ENCODE results near the gene EMC9. TPM values are rescaled to one million over a fixed set of nuclear protein-coding genes. Genes with fewer than 3 reads are reported as not detected.

EMC9 gene
- total RNA-seq, 2 donors from 2014 or later, result 28.7 to 37.5 TPM

DNA sequence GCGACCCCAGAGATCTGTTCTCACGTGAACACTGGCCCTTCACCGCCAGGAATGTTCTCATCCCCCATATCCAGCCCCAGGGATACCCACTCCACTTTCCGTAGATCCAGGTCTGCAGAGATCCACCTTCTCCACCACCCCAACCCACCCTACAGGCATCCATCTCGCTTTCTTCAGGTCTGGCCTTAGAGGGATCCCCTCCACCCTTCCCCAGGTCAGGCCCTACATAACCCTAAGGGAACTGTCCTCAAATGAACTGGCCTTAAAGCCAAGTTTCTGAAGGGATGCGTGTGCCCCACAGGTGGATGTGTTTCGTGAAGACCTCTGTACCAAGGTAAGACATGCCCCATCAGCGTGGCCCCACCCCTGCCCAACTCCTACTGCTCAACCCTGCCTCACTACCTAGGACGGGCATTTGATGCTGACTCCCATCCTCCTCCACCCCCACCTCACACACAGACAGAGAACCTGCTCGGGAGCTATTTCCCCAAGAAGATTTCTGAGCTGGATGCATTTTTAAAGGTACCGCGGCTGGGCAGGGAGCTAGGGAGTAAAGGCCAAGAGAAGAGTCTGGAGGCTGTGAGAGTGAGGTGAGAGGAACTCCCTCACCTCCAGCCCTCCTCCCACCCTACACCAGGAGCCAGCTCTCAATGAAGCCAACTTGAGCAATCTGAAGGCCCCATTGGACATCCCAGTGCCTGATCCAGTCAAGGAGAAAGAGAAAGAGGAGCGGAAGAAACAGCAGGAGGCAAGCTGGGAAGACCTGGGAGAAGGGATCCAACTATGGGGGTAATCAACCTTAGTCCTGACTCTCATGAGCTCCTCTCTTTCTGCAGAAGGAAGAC lies 4.5 kb downstream of the EMC9 start:
- DNase-seq (ENCODE audit: low spot score), result no peak
- peak overlapping the region; percentile 89 for H3K4me3 Mint-ChIP-seq
- H3K9me3 Mint-ChIP-seq, result no peaks in the 10 kb centered on the region
- peaks cover 34 to 39% of the 10 kb centered on the region in 2 donors for H3K4me1 Mint-ChIP-seq (ENCODE audit: low read depth in 2 of 2)
- H3K27me3 Mint-ChIP-seq, result no peaks in the 10 kb centered on the region
- ATAC-seq, result no peak
- H3K36me3 Mint-ChIP-seq, result peaks cover 13% of the 10 kb centered on the region
- H3K27ac Mint-ChIP-seq, result peak overlapping the region; percentile 83 to 90

DNA sequence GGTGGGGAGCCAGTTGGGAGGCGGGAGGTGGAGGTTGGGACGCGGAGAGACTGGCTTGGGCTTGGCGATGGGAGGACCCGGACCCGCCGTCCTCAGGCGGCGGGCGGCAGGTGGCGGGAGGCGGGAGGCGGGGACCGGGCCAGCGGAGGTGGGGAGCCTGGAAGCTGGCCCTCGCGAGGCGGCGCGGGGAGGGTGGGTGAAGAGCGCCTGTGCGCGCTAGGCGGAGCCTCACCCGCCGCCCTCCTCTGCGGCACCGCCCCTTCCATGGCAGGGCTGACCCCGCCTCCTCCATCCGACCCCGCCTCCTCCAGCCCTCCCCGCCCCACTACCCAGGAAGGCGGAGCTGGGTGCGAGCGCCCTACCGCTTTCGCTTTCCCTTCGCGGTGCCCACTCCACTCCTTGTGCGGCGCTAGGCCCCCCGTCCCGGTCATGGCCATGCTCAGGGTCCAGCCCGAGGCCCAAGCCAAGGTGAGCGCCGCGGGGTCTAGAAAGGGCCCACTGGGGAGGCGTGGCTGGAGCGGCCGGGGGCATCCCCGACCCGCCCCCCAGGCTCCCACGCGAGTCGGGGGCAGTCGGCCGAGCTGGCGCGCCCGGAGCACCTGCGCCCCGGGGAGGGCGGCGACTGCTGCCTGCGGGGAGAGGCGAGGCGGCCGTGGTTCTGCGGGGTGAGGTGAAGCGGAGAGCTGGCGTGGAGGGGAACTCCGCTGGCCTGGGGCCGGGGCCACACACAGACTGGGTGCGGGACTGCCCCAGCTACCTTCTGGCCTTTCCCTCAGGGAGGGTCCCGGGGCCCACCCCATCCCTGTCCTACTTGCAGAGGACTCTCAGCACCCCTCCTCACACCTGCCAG lies 5.3 kb downstream of the EMC9 start, which contains the start of gene PSME1:
Gene PSME1, plus strand, starts transcription at position 361 of the 850 bp plus-strand sequence. Its CDS starts 69 bp downstream, at position 430.
- H3K4me1 Mint-ChIP-seq (ENCODE audit: low read depth in 2 of 2), result peaks cover 31 to 35% of the 10 kb centered on the region in 2 donors

DNA sequence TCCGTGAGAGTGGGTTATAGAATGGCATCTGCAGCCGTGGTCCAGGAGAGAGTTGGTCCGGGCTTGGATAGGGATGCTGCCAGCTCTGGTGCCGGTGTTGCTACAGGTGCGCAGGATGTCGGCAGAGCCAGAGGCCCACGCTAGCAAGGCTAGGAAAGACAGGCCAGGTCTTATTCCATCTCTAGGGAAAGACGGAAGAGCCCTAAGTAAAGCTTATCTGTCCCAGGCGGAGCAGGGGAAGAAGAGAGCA lies 5.9 kb downstream of the EMC9 start:
- Mint-ChIP-seq H3K27ac (peak overlapping the region; percentile 59 to 84), H3K4me3 (peak overlapping the region; percentile 89), H3K27me3 (no peaks in the 10 kb centered on the region), H3K4me1 (ENCODE audit: low read depth in 2 of 2) (peaks cover 31% of the 10 kb centered on the region in 2 donors), H3K9me3 (no peaks in the 10 kb centered on the region), H3K36me3 (peaks cover 13% of the 10 kb centered on the region)
- no peak for DNase-seq (ENCODE audit: low spot score)
- ATAC-seq, result no peak

More for the DNA sequence above, 5.3 kb downstream of the EMC9 start, which contains the start of gene PSME1:
- peak; percentile 96 for DNase-seq (ENCODE audit: low spot score)
- ATAC-seq, result peak; percentile 98 to 99
- Mint-ChIP-seq H3K27ac (peak within 1 kb of the TSS; percentile 83 to 90), H3K36me3 (peaks cover 13% of the 10 kb centered on the region), H3K4me3 (peak within 1 kb of the TSS; percentile 89), H3K9me3 (no peaks in the 10 kb centered on the region), H3K27me3 (no peaks in the 10 kb centered on the region)

DNA sequence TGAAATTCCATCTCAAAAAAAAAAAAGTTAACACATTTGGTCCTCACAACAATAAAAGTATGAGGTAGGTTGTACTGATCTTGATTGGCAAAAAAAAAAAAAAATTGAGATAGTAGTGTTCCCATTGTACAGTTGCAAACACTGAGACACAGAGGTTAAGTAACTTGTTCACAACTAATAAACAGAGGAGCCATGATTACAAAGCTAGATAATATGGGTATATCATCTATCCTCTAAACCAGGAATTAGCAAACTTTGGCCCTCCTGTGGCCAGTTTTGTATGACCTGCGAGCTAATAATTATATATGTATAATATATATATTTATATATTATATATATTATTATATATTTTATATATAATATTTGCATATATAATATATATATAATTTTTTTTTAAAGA lies 7.7 kb downstream of the EMC9 start:
- no peak for DNase-seq (ENCODE audit: low spot score)
- no peak for ATAC-seq
- no peak overlapping the region for H3K4me3 Mint-ChIP-seq
- H3K27ac Mint-ChIP-seq, result no peak overlapping the region
- peaks cover 4% of the 10 kb centered on the region for H3K36me3 Mint-ChIP-seq
- no peaks in the 10 kb centered on the region for H3K9me3 Mint-ChIP-seq
- peaks cover 19 to 21% of the 10 kb centered on the region in 2 donors for H3K4me1 Mint-ChIP-seq (ENCODE audit: low read depth in 2 of 2)
- H3K27me3 Mint-ChIP-seq, result no peaks in the 10 kb centered on the region

DNA sequence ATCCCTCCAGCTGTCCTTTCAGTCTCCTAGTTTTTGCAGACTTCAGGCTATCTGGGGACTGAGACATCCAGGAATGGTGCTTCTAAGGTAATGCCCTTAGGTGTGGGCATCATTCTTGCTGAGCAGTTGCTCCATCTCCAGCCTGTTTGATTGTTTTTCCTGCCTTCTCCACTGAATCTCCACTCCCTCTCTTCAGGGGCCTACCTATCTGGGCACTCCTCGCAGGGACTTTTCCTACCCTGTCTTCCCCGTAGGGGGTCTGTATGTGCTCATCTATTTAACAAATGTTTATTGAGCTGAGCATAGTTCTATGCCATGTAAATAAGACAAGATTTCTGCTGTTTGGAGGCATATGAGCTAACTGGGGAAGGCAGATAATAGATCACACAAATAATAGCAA lies 8.4 kb downstream of the EMC9 start:
- Mint-ChIP-seq H3K27ac (no peak overlapping the region), H3K4me1 (ENCODE audit: low read depth in 2 of 2) (peaks cover 16% of the 10 kb centered on the region in 2 donors), H3K9me3 (no peaks in the 10 kb centered on the region), H3K27me3 (no peaks in the 10 kb centered on the region), H3K36me3 (peaks cover 4% of the 10 kb centered on the region), H3K4me3 (no peak overlapping the region)
- DNase-seq (ENCODE audit: low spot score) (peak; percentile 16), ATAC-seq (no peak)

DNA sequence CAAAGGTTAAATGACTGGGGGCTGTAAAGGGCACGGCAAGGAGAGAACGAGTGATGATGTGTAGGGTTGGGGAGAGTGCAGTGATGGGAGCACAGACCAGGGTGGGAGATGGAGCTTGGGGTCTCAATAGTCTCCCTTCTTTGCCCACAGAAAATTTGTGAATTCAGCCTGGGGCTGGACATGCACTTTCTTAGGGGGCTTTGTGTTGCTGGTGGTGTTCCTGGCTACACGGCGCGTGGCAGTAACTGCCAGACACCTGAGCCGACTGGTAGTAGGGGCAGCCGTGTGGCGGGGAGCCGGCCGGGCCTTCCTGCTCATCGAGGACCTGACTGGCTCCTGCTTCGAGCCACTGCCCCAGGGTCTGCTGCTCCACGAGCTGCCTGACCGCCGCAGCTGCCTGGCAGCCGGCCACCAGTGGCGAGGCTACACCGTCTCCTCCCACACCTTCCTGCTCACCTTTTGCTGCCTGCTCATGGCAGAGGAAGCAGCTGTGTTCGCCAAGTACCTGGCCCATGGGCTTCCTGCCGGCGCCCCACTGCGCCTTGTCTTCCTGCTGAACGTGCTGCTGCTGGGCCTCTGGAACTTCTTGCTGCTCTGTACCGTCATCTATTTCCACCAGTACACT lies 9.2 kb downstream of the EMC9 start:
- peaks cover 13 to 14% of the 10 kb centered on the region in 2 donors for H3K4me1 Mint-ChIP-seq (ENCODE audit: low read depth in 2 of 2)
- H3K27me3 Mint-ChIP-seq, result no peaks in the 10 kb centered on the region
- no peaks in the 10 kb centered on the region for H3K9me3 Mint-ChIP-seq
- no peak for ATAC-seq
- H3K4me3 Mint-ChIP-seq, result no peak overlapping the region
- H3K36me3 Mint-ChIP-seq, result peaks cover 3% of the 10 kb centered on the region
- DNase-seq (ENCODE audit: low spot score), result peak; percentile 42
- no peak overlapping the region for H3K27ac Mint-ChIP-seq

DNA sequence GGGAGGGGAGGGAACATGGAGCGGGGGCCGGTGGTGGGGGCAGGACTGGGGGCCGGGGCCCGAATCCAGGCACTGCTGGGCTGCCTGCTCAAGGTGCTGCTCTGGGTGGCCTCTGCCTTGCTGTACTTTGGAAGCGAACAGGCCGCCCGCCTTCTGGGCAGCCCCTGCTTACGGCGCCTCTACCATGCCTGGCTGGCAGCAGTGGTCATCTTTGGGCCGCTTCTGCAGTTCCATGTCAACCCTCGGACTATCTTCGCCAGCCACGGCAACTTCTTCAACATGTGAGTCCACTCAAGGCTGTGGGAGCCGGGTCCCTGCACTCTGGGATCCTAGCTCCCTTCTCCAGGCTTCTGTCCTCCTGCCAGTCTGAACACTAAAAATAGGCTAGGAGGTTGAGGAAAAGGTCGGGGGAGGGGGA lies 9.8 kb downstream of the EMC9 start:
- ATAC-seq (no peak), DNase-seq (ENCODE audit: low spot score) (peak; percentile 41)
- no peaks in the 10 kb centered on the region for H3K9me3 Mint-ChIP-seq
- H3K4me3 Mint-ChIP-seq, result no peak overlapping the region
- no peak overlapping the region for H3K27ac Mint-ChIP-seq
- no peaks in the 10 kb centered on the region for H3K36me3 Mint-ChIP-seq
- H3K27me3 Mint-ChIP-seq, result no peaks in the 10 kb centered on the region
- H3K4me1 Mint-ChIP-seq (ENCODE audit: low read depth in 2 of 2), result peaks cover 7 to 8% of the 10 kb centered on the region in 2 donors

DNA sequence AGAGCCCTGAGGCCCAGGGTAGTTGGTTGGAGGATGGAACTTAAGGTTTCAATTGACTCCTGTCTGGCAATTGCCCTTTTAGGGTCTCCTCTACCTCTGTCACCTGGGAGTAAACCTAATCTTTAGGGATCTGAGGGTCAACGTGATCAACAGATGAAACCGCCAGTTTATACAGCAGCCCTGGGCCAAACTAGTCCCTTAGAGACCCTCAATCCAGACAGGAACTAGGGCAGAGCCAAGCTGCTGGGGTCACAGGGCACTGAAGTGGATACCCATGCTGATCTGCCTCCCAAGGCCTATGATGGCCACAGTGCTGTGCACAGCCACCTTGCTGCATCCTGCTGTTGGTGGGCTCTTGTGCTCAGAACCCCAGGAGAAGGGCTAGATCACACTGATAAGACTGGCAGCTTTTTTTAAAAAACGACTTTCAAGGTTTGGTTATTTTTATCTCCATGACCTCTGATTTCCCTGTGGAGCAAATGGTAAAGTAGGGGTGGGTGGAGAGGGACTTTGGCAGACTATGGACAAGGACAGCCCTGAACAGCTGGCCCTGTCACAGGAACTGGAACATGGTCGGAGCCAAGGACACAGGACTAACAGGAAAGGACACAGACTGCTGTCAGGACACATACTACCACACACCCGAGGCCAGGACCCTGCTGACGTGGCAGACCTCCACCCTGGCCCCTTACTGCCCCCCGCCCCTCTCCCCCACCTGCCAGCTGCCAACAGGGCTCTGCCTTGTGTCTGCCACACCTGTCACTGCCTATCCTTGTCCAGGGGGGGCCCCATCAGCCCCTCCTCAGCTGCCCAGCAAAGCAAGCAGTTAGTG lies 10.5 kb downstream of the EMC9 start:
- no peaks in the 10 kb centered on the region for H3K9me3 Mint-ChIP-seq
- DNase-seq (ENCODE audit: low spot score) (peak; percentile 57), ATAC-seq (no peak)
- H3K27ac Mint-ChIP-seq, result no peak overlapping the region
- peaks cover 6 to 7% of the 10 kb centered on the region in 2 donors for H3K4me1 Mint-ChIP-seq (ENCODE audit: low read depth in 2 of 2)
- no peak overlapping the region for H3K4me3 Mint-ChIP-seq
- no peaks in the 10 kb centered on the region for H3K36me3 Mint-ChIP-seq
- no peaks in the 10 kb centered on the region for H3K27me3 Mint-ChIP-seq

DNA sequence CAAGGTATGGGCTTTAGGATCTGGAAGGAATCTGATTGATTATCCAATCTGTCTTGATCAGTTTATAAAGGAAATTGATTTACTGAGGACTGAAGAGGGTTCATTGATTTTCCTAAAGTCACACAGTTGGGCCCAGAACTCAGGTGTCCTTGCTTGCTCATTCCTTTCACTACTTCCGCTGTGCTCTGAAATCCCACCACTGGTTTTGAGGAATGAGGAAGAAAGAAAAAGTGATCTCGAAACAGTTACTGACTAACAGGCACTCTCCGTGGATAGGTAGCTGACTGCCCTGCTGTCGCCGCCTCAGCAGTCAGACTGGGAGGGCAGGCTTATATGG lies 11.0 kb downstream of the EMC9 start, which contains the start of gene FITM1:
Gene FITM1, plus strand, starts transcription at position 280 of the 337 bp plus-strand sequence. CDS start 905 bp downstream, outside the sequence.
- no peak within 1 kb of the TSS for H3K4me3 Mint-ChIP-seq
- H3K36me3 Mint-ChIP-seq, result no peaks in the 10 kb centered on the region
- H3K9me3 Mint-ChIP-seq, result no peaks in the 10 kb centered on the region
- H3K27ac Mint-ChIP-seq, result no peak within 1 kb of the TSS
- H3K4me1 Mint-ChIP-seq (ENCODE audit: low read depth in 2 of 2), result peaks cover 3 to 4% of the 10 kb centered on the region in 2 donors
- no peaks in the 10 kb centered on the region for H3K27me3 Mint-ChIP-seq
- ATAC-seq, result no peak
- peak; percentile 22 for DNase-seq (ENCODE audit: low spot score)

DNA sequence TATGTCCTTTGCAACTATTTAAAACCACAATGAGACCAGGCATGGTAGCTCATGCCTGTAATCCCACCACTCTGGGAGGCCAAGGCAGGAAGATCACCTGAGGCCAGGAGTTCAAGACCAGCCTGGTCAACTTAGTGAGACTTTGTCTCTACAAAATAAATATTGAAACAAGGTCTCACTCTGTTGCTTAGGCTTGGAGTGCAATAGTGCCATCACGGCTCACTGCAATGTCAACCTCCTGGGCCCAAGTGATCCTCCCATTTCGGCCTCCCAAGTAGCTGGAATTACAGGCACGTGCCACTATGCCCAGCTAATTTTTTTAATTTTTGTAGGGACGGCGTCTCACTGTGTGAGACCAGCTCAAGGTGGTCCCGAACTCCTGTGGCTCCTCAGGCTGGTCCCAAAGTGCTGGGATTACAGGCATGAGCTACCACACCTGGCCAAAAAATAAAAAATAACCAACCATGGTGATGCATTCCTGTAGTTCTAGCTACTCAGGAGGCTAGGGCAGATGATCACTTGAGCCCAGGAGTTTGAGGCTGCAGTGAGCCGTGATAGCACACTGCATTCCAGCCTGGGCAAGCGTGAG lies 11.9 kb downstream of the EMC9 start:
- Mint-ChIP-seq H3K4me1 (ENCODE audit: low read depth in 2 of 2) (no peaks in the 10 kb centered on the region), H3K9me3 (no peaks in the 10 kb centered on the region), H3K4me3 (no peak overlapping the region), H3K27ac (no peak overlapping the region), H3K27me3 (no peaks in the 10 kb centered on the region), H3K36me3 (no peaks in the 10 kb centered on the region)
- DNase-seq (ENCODE audit: low spot score), result no peak
- ATAC-seq, result no peak

DNA sequence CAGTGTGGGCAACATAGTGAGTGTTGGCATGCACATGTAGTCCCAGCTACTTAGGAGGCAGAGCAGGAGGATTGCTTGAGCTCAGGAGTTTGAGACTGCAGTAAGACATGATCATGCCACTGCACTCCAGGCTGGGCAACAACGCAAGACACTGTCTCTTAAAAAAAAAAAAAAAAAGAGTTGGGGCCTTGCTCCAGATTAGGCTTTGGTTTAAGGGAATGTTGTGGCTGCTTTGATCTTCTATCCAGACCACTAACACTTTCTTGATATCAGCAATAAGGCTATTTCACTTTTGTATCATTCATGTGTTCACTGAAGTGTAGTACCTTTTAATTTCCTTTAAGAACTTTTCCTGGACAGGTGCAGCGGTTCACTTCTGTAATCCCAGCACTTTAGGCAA lies 13.7 kb downstream of the EMC9 start:
- ATAC-seq (no peak), DNase-seq (ENCODE audit: low spot score) (peak; percentile 41)
- Mint-ChIP-seq H3K4me1 (ENCODE audit: low read depth in 2 of 2) (no peaks in the 10 kb centered on the region), H3K4me3 (no peak overlapping the region), H3K36me3 (no peaks in the 10 kb centered on the region), H3K27me3 (no peaks in the 10 kb centered on the region), H3K27ac (no peak overlapping the region), H3K9me3 (no peaks in the 10 kb centered on the region)

DNA sequence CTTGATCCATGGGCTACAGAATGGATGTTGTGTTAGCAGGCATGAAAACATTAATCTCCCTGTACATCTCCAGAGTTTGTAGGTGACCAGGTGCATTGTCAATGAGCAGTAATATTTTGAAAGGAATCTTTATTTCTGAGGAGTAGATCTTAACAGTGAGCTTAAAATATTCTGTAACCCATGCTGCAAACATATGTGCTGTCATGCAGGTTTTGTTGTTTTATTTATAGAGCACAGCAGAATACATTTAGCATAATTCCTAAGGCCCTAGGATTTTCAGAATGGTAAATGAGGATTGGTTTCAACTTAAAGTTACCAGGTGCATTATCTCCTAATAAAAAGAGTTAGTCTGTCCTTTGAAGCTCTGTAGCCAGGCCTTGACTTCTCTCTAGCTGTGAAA lies 14.5 kb downstream of the EMC9 start:
- no peak for ATAC-seq

More for the DNA sequence above, 14.5 kb downstream of the EMC9 start:
- no peaks in the 10 kb centered on the region for H3K27me3 Mint-ChIP-seq
- H3K36me3 Mint-ChIP-seq, result no peaks in the 10 kb centered on the region
- no peaks in the 10 kb centered on the region for H3K4me1 Mint-ChIP-seq (ENCODE audit: low read depth in 2 of 2)
- no peak overlapping the region for H3K27ac Mint-ChIP-seq
- H3K9me3 Mint-ChIP-seq, result no peaks in the 10 kb centered on the region
- DNase-seq (ENCODE audit: low spot score), result no peak
- H3K4me3 Mint-ChIP-seq, result no peak overlapping the region
